Stimulated activated CD8-positive, alpha-beta memory T cell treated with anti-CD3 and anti-CD28 coated beads, Interleukin-12 subunit alpha, Interleukin-12 subunit beta, amount 100 ng/mL, for 4 hours (primary cell): Measurements from ENCODE around the gene ATP5PD.
A peak's percentile ranks its signal among the peaks of the same experiment; 100 is the strongest.
"Not testable (repeated sequence)": the region's sequence is repeated elsewhere in the genome, so short reads cannot be mapped to it uniquely, and the experiment has no call there.

Experiments used
- DNase-seq: peaks from one replicate; pipeline ENCODE4 v3.0.0-alpha.2; 2020; ENCODE audit warnings: low read depth

Gene ATP5PD

GRCh38 chr17:75077496-75078283 is 30.9 kb upstream of the ATP5PD start:
- DNase-seq: peak; percentile 16

GRCh38 chr17:75077072-75077495 is 30.3 kb upstream of the ATP5PD start:
- no peak for DNase-seq

- no peak for DNase-seq
Measured at GRCh38 chr17:75075597-75076336, 29.0 kb upstream of the ATP5PD start.

- DNase-seq: no peak
Measured at GRCh38 chr17:75074532-75074931, 27.8 kb upstream of the ATP5PD start.

- no peak for DNase-seq
Measured at GRCh38 chr17:75073618-75074047, 26.9 kb upstream of the ATP5PD start.

- DNase-seq: not testable (repeated sequence)
Measured at GRCh38 chr17:75072909-75073308, 26.1 kb upstream of the ATP5PD start.

- not testable (repeated sequence) for DNase-seq
Measured at GRCh38 chr17:75071478-75072271, 24.9 kb upstream of the ATP5PD start.

GRCh38 chr17:75069783-75070182 is 23.0 kb upstream of the ATP5PD start:
- no peak for DNase-seq

- no peak for DNase-seq
Measured at GRCh38 chr17:75068750-75069149, 22.0 kb upstream of the ATP5PD start.

GRCh38 chr17:75067856-75068255 is 21.1 kb upstream of the ATP5PD start:
- DNase-seq: no peak

GRCh38 chr17:75065562-75066151 is 18.9 kb upstream of the ATP5PD start:
- no peak for DNase-seq

GRCh38 chr17:75064867-75065561 is 18.2 kb upstream of the ATP5PD start:
- DNase-seq: no peak

GRCh38 chr17:75064460-75064859 is 17.7 kb upstream of the ATP5PD start:
- no peak for DNase-seq

GRCh38 chr17:75064040-75064439 is 17.3 kb upstream of the ATP5PD start:
- no peak for DNase-seq

GRCh38 chr17:75063626-75064025 is 16.9 kb upstream of the ATP5PD start:
- no peak for DNase-seq

- DNase-seq: no peak
Measured at GRCh38 chr17:75063201-75063600, 16.4 kb upstream of the ATP5PD start.

GRCh38 chr17:75061618-75062017 is 14.8 kb upstream of the ATP5PD start:
- no peak for DNase-seq

GRCh38 chr17:75061055-75061438 is 14.3 kb upstream of the ATP5PD start:
- DNase-seq: no peak

GRCh38 chr17:75060434-75061054 is 13.8 kb upstream of the ATP5PD start:
- no peak for DNase-seq

GRCh38 chr17:75059369-75060345 is 12.9 kb upstream of the ATP5PD start:
- no peak for DNase-seq
